Measurements from ENCODE around the gene ABHD16A.

Gene ABHD16A

GRCh38 chr6:31687321-31687720 is 15.8 kb downstream of the ABHD16A start:
- Histone ChIP-seq H3K36me3 (ENCODE audit: insufficient read depth) (no peaks in the 10 kb centered on the region), H3K27ac (no peak overlapping the region), H2AFZ (ENCODE audit: low read depth) (no peak overlapping the region), H3K79me2 (ENCODE audit: insufficient read depth, low read depth) (no peaks in the 10 kb centered on the region), H3K4me2 (no peak overlapping the region), H3K4me1 (ENCODE audit: low read depth, poor library complexity, severe bottlenecking) (no peaks in the 10 kb centered on the region), H4K20me1 (ENCODE audit: insufficient read depth) (no peaks in the 10 kb centered on the region), H3K27me3 (ENCODE audit: insufficient read depth, low read depth) (no peaks in the 10 kb centered on the region), H3K9ac (no peak overlapping the region), H3K4me3 (IDR thresholded peaks at IDR 0.05; ENCODE audit: insufficient read depth, low read depth, low read length) (no peak overlapping the region)
- no peak for TF ChIP-seq CTCF (conservative IDR thresholded peaks at IDR 0.05; ENCODE audit: low read depth, low read length)

GRCh38 chr6:31686483-31686882 is 16.6 kb downstream of the ABHD16A start:
- Histone ChIP-seq H4K20me1 (ENCODE audit: insufficient read depth) (no peaks in the 10 kb centered on the region), H3K27ac (no peak overlapping the region), H3K79me2 (ENCODE audit: insufficient read depth, low read depth) (no peaks in the 10 kb centered on the region), H3K36me3 (ENCODE audit: insufficient read depth) (no peaks in the 10 kb centered on the region), H2AFZ (ENCODE audit: low read depth) (no peak overlapping the region), H3K4me2 (no peak overlapping the region), H3K27me3 (ENCODE audit: insufficient read depth, low read depth) (no peaks in the 10 kb centered on the region), H3K4me1 (ENCODE audit: low read depth, poor library complexity, severe bottlenecking) (peaks cover 1% of the 10 kb centered on the region), H3K4me3 (IDR thresholded peaks at IDR 0.05; ENCODE audit: insufficient read depth, low read depth, low read length) (no peak overlapping the region), H3K9ac (no peak overlapping the region)
- TF ChIP-seq CTCF (conservative IDR thresholded peaks at IDR 0.05; ENCODE audit: low read depth, low read length): no peak

- H3K36me3 ChIP-seq (ENCODE audit: insufficient read depth): no peaks in the 10 kb centered on the region
- H3K79me2 ChIP-seq (ENCODE audit: insufficient read depth, low read depth): no peaks in the 10 kb centered on the region
- no peak overlapping the region for H3K27ac ChIP-seq
- H3K9ac ChIP-seq: no peak overlapping the region
- H4K20me1 ChIP-seq (ENCODE audit: insufficient read depth): no peaks in the 10 kb centered on the region
- no peak overlapping the region for H2AFZ ChIP-seq (ENCODE audit: low read depth)
- TF ChIP-seq CTCF (conservative IDR thresholded peaks at IDR 0.05; ENCODE audit: low read depth, low read length): no peak
- no peak overlapping the region for H3K4me3 ChIP-seq (IDR thresholded peaks at IDR 0.05; ENCODE audit: insufficient read depth, low read depth, low read length)
- peaks cover 24% of the 10 kb centered on the region for H3K4me1 ChIP-seq (ENCODE audit: low read depth, poor library complexity, severe bottlenecking)
- H3K27me3 ChIP-seq (ENCODE audit: insufficient read depth, low read depth): no peaks in the 10 kb centered on the region
- H3K4me2 ChIP-seq: no peak overlapping the region
Observed at GRCh38 chr6:31683591-31683990, 19.5 kb downstream of the ABHD16A start.

GRCh38 chr6:31681135-31681671 is 21.9 kb downstream of the ABHD16A start:
- TF ChIP-seq CTCF (conservative IDR thresholded peaks at IDR 0.05; ENCODE audit: low read depth, low read length): no peak
- H3K27me3 ChIP-seq (ENCODE audit: insufficient read depth, low read depth): no peaks in the 10 kb centered on the region
- H3K36me3 ChIP-seq (ENCODE audit: insufficient read depth): no peaks in the 10 kb centered on the region
- H3K4me3 ChIP-seq (IDR thresholded peaks at IDR 0.05; ENCODE audit: insufficient read depth, low read depth, low read length): no peak overlapping the region
- H2AFZ ChIP-seq (ENCODE audit: low read depth): no peak overlapping the region
- H3K27ac ChIP-seq: no peak overlapping the region
- H3K79me2 ChIP-seq (ENCODE audit: insufficient read depth, low read depth): no peaks in the 10 kb centered on the region
- no peaks in the 10 kb centered on the region for H4K20me1 ChIP-seq (ENCODE audit: insufficient read depth)
- H3K4me2 ChIP-seq: no peak overlapping the region; the same call in 1 of the 2 replicates
- peaks cover 48% of the 10 kb centered on the region for H3K4me1 ChIP-seq (ENCODE audit: low read depth, poor library complexity, severe bottlenecking)
- H3K9ac ChIP-seq: no peak overlapping the region

All from KMS-11 (cell line).